Panc1 (cell line): ENCODE measurements around the gene PRKCZ. TPM values are rescaled to one million over a fixed set of nuclear protein-coding genes. Genes with fewer than 3 reads are reported as not detected.
A peak's percentile ranks its signal among the peaks of the same experiment; 100 is the strongest.
"Not testable (repeated sequence)": the region's sequence is repeated elsewhere in the genome, so short reads cannot be mapped to it uniquely, and the experiment has no call there.

Experiments
- ATAC-seq: fragments of 200-7000 bp; cut with Tn5 transposase; 2 replicates; pipeline ENCODE4 v1.9.1; 2020; ENCODE audit warnings: mild to moderate bottlenecking, moderate library complexity
- BruUV-seq: library from RNA; stranded (reverse); fragments of 400-500 nt; replicated peaks from 2 replicates; lab custom pipeline; 2021; lab: Mats Ljungman, UMichigan
- CTCF ChIA-PET: fragments of 300-600 bp; sonication (Branson Sonifier 250); formaldehyde crosslinking; loops from one replicate; lab custom pipeline; 2022; ENCODE audit warnings: antibody characterized with exemption; lab: Charles Lee
- POLR2A ChIA-PET: fragments of 300-600 bp; sonication (Branson Sonifier 250); formaldehyde crosslinking; loops from one replicate; lab custom pipeline; 2022; ENCODE audit warnings: antibody characterized with exemption; lab: Charles Lee
- DNase-seq: peaks from one replicate; pipeline ENCODE4 v3.0.0-alpha.2; 2010; ENCODE audit warnings: low read depth, low spot score
- H3K27ac ChIP-seq: 2 replicates; pipeline ENCODE4 v1.5.1; 2011; ENCODE audit warnings: mild to moderate bottlenecking, low read length, inconsistent platforms
- H3K27me3 ChIP-seq: fragments of 200-500 bp; sonication (Bioruptor generic); 2 replicates; pipeline ENCODE4 v1.6.0; 2014; ENCODE audit warnings: low read length, inconsistent platforms; ENCODE audit not compliant: control insufficient read depth, insufficient read depth
- H3K36me3 ChIP-seq: fragments of 200-500 bp; sonication (Bioruptor generic); 2 replicates; pipeline ENCODE4 v1.5.1; 2014; ENCODE audit warnings: inconsistent platforms, mild to moderate bottlenecking, low read length, moderate library complexity; ENCODE audit not compliant: control insufficient read depth, insufficient read depth
- H3K4me1 ChIP-seq: 2 replicates; pipeline ENCODE4 v1.5.1; 2011; ENCODE audit warnings: inconsistent platforms, mild to moderate bottlenecking, low read length, moderate library complexity; ENCODE audit not compliant: control insufficient read depth, insufficient read depth
- H3K4me3 ChIP-seq, 2 experiments: 2 replicates each; pipeline ENCODE4 v1.5.1; 2011 to 2012; ENCODE audit warnings: low read depth in 2 of 2, low read length in 2 of 2, mild to moderate bottlenecking in 2 of 2, inconsistent platforms in 1 of 2, moderate library complexity in 1 of 2
- H3K9me3 ChIP-seq: fragments of 200-500 bp; sonication (Bioruptor generic); 2 replicates; pipeline ENCODE4 v1.5.1; 2014; ENCODE audit warnings: low read depth, mild to moderate bottlenecking, inconsistent platforms, low read length, moderate library complexity; ENCODE audit not compliant: control insufficient read depth, insufficient read depth
- CTCF ChIP-seq: fragments of 450-650 bp; IDR thresholded peaks from 2 replicates; pipeline ENCODE4 v1.5.1; 2017; ENCODE audit warnings: mild to moderate bottlenecking
- POLR2AphosphoS5 ChIP-seq: IDR thresholded peaks from 2 replicates; pipeline ENCODE4 v1.6.1; 2012; ENCODE audit warnings: mild to moderate bottlenecking, low read depth, low read length, moderate library complexity
- REST ChIP-seq, 2 experiments: IDR thresholded peaks; 2 replicates each; pipeline ENCODE4 v1.6.1; 2011 to 2012; ENCODE audit warnings: low read depth in 2 of 2, control low read depth in 1 of 2, low read length in 1 of 2, mild to moderate bottlenecking in 1 of 2, moderate library complexity in 1 of 2; ENCODE audit not compliant: insufficient read depth in 1 of 2
- SIN3A ChIP-seq: IDR thresholded peaks from 2 replicates; pipeline ENCODE4 v1.6.1; 2012; ENCODE audit warnings: low read depth, mild to moderate bottlenecking, low read length, moderate library complexity, borderline replicate concordance; ENCODE audit not compliant: insufficient read depth
- TCF7L2 ChIP-seq: IDR thresholded peaks from 2 replicates; pipeline ENCODE4 v1.6.1; 2011; ENCODE audit warnings: mild to moderate bottlenecking, low read depth, low read length, inconsistent platforms
- in situ Hi-C: cut with HindIII; loops from 2 replicates; pipeline ENCODE4 v1.10.0; 2016; ENCODE audit warnings: low sequenced_read_pairs, low pct_unique_long_range_greater_than_20kb
- intact Hi-C: fragments of 100-400 bp; cut with micrococcal nuclease; formaldehyde crosslinking; loops from one replicate; pipeline ENCODE4 v1.10.0; 2022; ENCODE audit not compliant: unreplicated experiment
- total RNA-seq: library from RNA; stranded (reverse); gene quantifications from one replicate; pipeline ENCODE4 v1.2.1, GENCODE V29; 2021; ENCODE audit not compliant: unreplicated experiment

Gene PRKCZ
- total RNA-seq, 1 experiment from 2014 or later: 26.7 TPM

GRCh38 chr1:2121101-2121691 is 71.0 kb downstream of the PRKCZ start:
- intact Hi-C loops: no loop called here
- no peak for TF ChIP-seq TCF7L2
- TF ChIP-seq CTCF: no peak
- TF ChIP-seq SIN3A: no peak
- TF ChIP-seq REST (IDR thresholded peaks at IDR 0.05; ENCODE audit: insufficient read depth in 1 of 2, low read depth in 2 of 2, low read length in 1 of 2): no peak
- TF ChIP-seq POLR2AphosphoS5: no peak
- H3K4me1 ChIP-seq: no peaks in the 10 kb centered on the region
- H3K9me3 ChIP-seq: no peaks in the 10 kb centered on the region; the same call in 1 of the 2 replicates
- in situ Hi-C loops: no loop called here
- ChIA-PET POLR2A (no interaction called here), CTCF (no interaction called here)
- no peaks in the 10 kb centered on the region for H3K27me3 ChIP-seq
- H3K27ac ChIP-seq: no peak overlapping the region
- no peak overlapping the region for H3K4me3 ChIP-seq
- no peaks in the 10 kb centered on the region for H3K36me3 ChIP-seq
- ATAC-seq (no peak), DNase-seq (no peak)
- BruUV-seq: no TSS peak

GRCh38 chr1:2121794-2122193 is 71.6 kb downstream of the PRKCZ start:
- in situ Hi-C loops, H3K4me3 ChIP-seq, H3K27ac ChIP-seq, BruUV-seq, CTCF ChIA-PET, ATAC-seq, POLR2A ChIA-PET, H3K4me1 ChIP-seq, H3K36me3 ChIP-seq, H3K27me3 ChIP-seq, H3K9me3 ChIP-seq, intact Hi-C loops, DNase-seq: not testable (repeated sequence)

GRCh38 chr1:2124446-2125198 is 74.4 kb downstream of the PRKCZ start:
- H3K27me3 ChIP-seq: no peaks in the 10 kb centered on the region
- H3K36me3 ChIP-seq: no peaks in the 10 kb centered on the region
- DNase-seq: no peak
- in situ Hi-C loops (no loop called here), intact Hi-C loops (no loop called here)
- 0 out of 2 replicates have a peak, but pooled peaks have one; percentile 33 for ATAC-seq
- no peaks in the 10 kb centered on the region for H3K9me3 ChIP-seq
- ChIA-PET POLR2A (no interaction called here), CTCF (no interaction called here)
- no peaks in the 10 kb centered on the region for H3K4me1 ChIP-seq
- H3K27ac ChIP-seq: no peak overlapping the region
- no peak for TF ChIP-seq POLR2AphosphoS5
- no peak for TF ChIP-seq CTCF
- no peak for TF ChIP-seq TCF7L2
- no peak for TF ChIP-seq REST (IDR thresholded peaks at IDR 0.05; ENCODE audit: insufficient read depth in 1 of 2, low read depth in 2 of 2, low read length in 1 of 2)
- no peak for TF ChIP-seq SIN3A
- no TSS peak for BruUV-seq
- H3K4me3 ChIP-seq: no peak overlapping the region
